GM12878 (cell line): ENCODE results near the gene PITPNM3. TPM values are rescaled to one million over a fixed set of nuclear protein-coding genes. Genes with fewer than 3 reads are reported as not detected.
"Not testable (repeated sequence)": the region's sequence is repeated elsewhere in the genome, so short reads cannot be mapped to it uniquely, and the experiment has no call there.

Experiments
- ATAC-seq: fragments of 200-7000 bp; cut with Tn5 transposase; 3 replicates; pipeline ENCODE4 v1.9.1; 2020; ENCODE audit warnings: mild to moderate bottlenecking, moderate library complexity
- BruUV-seq: library from RNA; stranded (reverse); fragments of 400-500 nt; replicated peaks from 2 replicates; lab custom pipeline; 2021; lab: Mats Ljungman, UMichigan
- CTCF ChIA-PET: fragments of 300-600 bp; sonication (Branson Sonifier 250); formaldehyde crosslinking; extraction: SDS; loops from one replicate; lab custom pipeline; 2021; ENCODE audit warnings: inconsistent platforms; lab: Yijun Ruan, JAX
- POLR2A ChIA-PET: fragments of 350-600 bp; formaldehyde crosslinking; extraction: SDS; loops from one replicate; lab custom pipeline; 2021; ENCODE audit warnings: inconsistent platforms; lab: Charles Lee
- RAD21 ChIA-PET: fragments of 300-600 bp; sonication (Branson Sonifier 250); formaldehyde crosslinking; loops from one replicate; lab custom pipeline; 2023; ENCODE audit warnings: antibody characterized with exemption; ENCODE audit not compliant: unreplicated experiment; lab: Charles Lee
- SMC1A ChIA-PET: fragments of 300-600 bp; sonication (Branson Sonifier 250); formaldehyde crosslinking; loops from one replicate; lab custom pipeline; 2023; ENCODE audit not compliant: unreplicated experiment, uncharacterized antibody; lab: Charles Lee
- DNase-seq: peaks from one replicate; pipeline ENCODE4 v3.0.0-alpha.2; 2011; ENCODE audit warnings: low read depth, low spot score
- FAIRE-seq: peaks from 3 replicates; lab custom pipeline; 2011; peaks lifted over from hg19 to GRCh38; lab: Jason Lieb, UNC
- H2AFZ ChIP-seq: 2 replicates; pipeline ENCODE4 v1.6.0; 2011; ENCODE audit warnings: low read depth, low read length, control low read depth; ENCODE audit not compliant: control insufficient read depth
- H3K27ac ChIP-seq: 2 replicates; pipeline ENCODE4 v1.5.1; 2011; ENCODE audit warnings: control low read depth; ENCODE audit not compliant: control insufficient read depth, insufficient read depth
- H3K27me3 ChIP-seq, 2 experiments: replicated peaks in 1 of 2; 2 replicates each; pipeline versions ENCODE4 v1.6.0 to v1.6.1; 2011; ENCODE audit warnings: low read length in 1 of 2; ENCODE audit not compliant: control insufficient read depth in 2 of 2, insufficient read depth in 2 of 2
- H3K36me3 ChIP-seq, 2 experiments: 2 replicates each; pipeline ENCODE4 v1.5.1; 2011; ENCODE audit warnings: low read length in 1 of 2; ENCODE audit not compliant: control insufficient read depth in 2 of 2, insufficient read depth in 2 of 2
- H3K4me1 ChIP-seq: 2 replicates; pipeline ENCODE4 v1.6.1; 2011; ENCODE audit warnings: mild to moderate bottlenecking, low read length, moderate library complexity, mixed read lengths; ENCODE audit not compliant: control insufficient read depth, insufficient read depth
- H3K4me2 ChIP-seq: 2 replicates; pipeline ENCODE4 v1.6.0; 2011; ENCODE audit warnings: control low read depth; ENCODE audit not compliant: control insufficient read depth, insufficient read depth
- H3K4me3 ChIP-seq: fragments of 200-600 bp; sonication (generic); 2 replicates; pipeline ENCODE4 v1.5.1; 2016
- H3K79me2 ChIP-seq: 2 replicates; pipeline ENCODE4 v1.6.0; 2011; ENCODE audit warnings: low read length; ENCODE audit not compliant: control insufficient read depth, insufficient read depth
- H3K9ac ChIP-seq: 2 replicates; pipeline ENCODE4 v1.8.0; 2011; ENCODE audit warnings: low read length, control low read depth, mixed read lengths; ENCODE audit not compliant: control insufficient read depth, insufficient read depth
- H3K9me3 ChIP-seq: replicated peaks from 3 replicates; pipeline ENCODE4 v1.5.1; 2011; ENCODE audit warnings: mild to moderate bottlenecking, low read length; ENCODE audit not compliant: control insufficient read depth, insufficient read depth
- H4K20me1 ChIP-seq: 2 replicates; pipeline ENCODE4 v1.6.0; 2011; ENCODE audit not compliant: control insufficient read depth, insufficient read depth
- CUX1 ChIP-seq: IDR thresholded peaks from 2 replicates; pipeline ENCODE4 v1.6.1; 2012; ENCODE audit warnings: improper control_type of control experiment, low read depth, low read length; ENCODE audit not compliant: insufficient replicate concordance
- HDAC2 ChIP-seq: fragments of 200-600 bp; sonication (generic); IDR thresholded peaks from 2 replicates; pipeline ENCODE4 v1.6.1; 2017
- WGBS: methylation state at CpG from one replicate; pipeline ENCODE4 v1.1.6; 2016; ENCODE audit warnings: low lambda C conversion rate; ENCODE audit not compliant: insufficient replicate concordance, insufficient coverage; ENCODE audit errors: missing lambda C conversion rate; 5-methylcytosine and 5-hydroxymethylcytosine counted together
- in situ Hi-C: fragments of 300-500 bp; cut with MboI; formaldehyde crosslinking; loops from 9 replicates; pipeline ENCODE4 v1.14.3; 2018; ENCODE audit warnings: mixed read lengths
- intact Hi-C: fragments of 100-400 bp; cut with micrococcal nuclease; formaldehyde crosslinking; loops from one replicate; pipeline ENCODE4 v1.14.2; 2022; ENCODE audit not compliant: unreplicated experiment
- polyA plus RNA-seq, 11 experiments: library from polyadenylated mRNA; depleted of rRNA in 4 of 11; unstranded in 6 of 11; stranded (reverse) in 5 of 11; fragments of >200 nt; fragmentation: Nextera tagmentation in 4 of 11; fragmentation: Illumina TruSeq in 1 of 11; extraction: Ambion mirVana in 4 of 11; extraction: Trizol in 1 of 11; gene quantifications; 1 replicate in 1 of 11; 2 replicates in 10 of 11; pipeline versions ENCODE4 v1.2.1 to v1.2.3, GENCODE V29; 2011 to 2016; ENCODE audit warnings: inconsistent platforms in 2 of 11, missing spikeins in 2 of 11, low read depth in 1 of 11
- total RNA-seq, 4 experiments: library from RNA; depleted of rRNA in 3 of 4; stranded (reverse); fragments of >200 nt in 3 of 4; fragmentation: Illumina TruSeq in 1 of 4; extraction: Trizol in 1 of 4; gene quantifications; 2 replicates each; pipeline versions ENCODE4 v1.2.1 to v1.2.3, GENCODE V29; 2013 to 2021

PITPNM3 gene
- total and polyA plus RNA-seq, 10 of the 15 experiments (the other 5 are each of a cell fraction or from before 2014, with no cell fraction given), result 0.02 to 0.49 (median 0.19) TPM; not detected in 1

GRCh38 chr17:6596081-6596480 is 39.7 kb upstream of the PITPNM3 start (continued):
- no peak for TF ChIP-seq CUX1
- TF ChIP-seq HDAC2, result no peak

- H3K36me3 ChIP-seq, result peaks cover 2 to 30% of the 10 kb centered on the region in 2 experiments; a peak in 3 of 4 replicates
- POLR2A ChIA-PET, H3K4me3 ChIP-seq, RAD21 ChIA-PET, DNase-seq, H3K79me2 ChIP-seq, H2AFZ ChIP-seq, FAIRE-seq, H3K4me1 ChIP-seq, H3K9ac ChIP-seq, H3K27ac ChIP-seq, H3K9me3 ChIP-seq, in situ Hi-C loops, H4K20me1 ChIP-seq, ATAC-seq, CTCF ChIA-PET, intact Hi-C loops, SMC1A ChIA-PET, BruUV-seq, H3K4me2 ChIP-seq, H3K27me3 ChIP-seq: not testable (repeated sequence)
- WGBS, result 95% methylated on average over 14 of the region's 14 CpGs
Observed at GRCh38 chr17:6593371-6593770, 37.0 kb upstream of the PITPNM3 start.
